Epithelial cell of prostate (primary cell): ENCODE measurements around the gene ST8SIA6.
A peak's percentile ranks its signal among the peaks of the same experiment; 100 is the strongest.

Experiments used
- DNase-seq: peaks from one replicate; pipeline ENCODE4 v3.0.0-alpha.2; 2011; ENCODE audit warnings: low read depth, low spot score
- H3K27ac ChIP-seq: fragments of 450-650 bp; 2 replicates; pipeline ENCODE4 v1.5.1; 2017; ENCODE audit warnings: mild to moderate bottlenecking

Gene ST8SIA6

GRCh38 chr10:17396004-17396403 is 58.4 kb downstream of the ST8SIA6 start:
- DNase-seq: no peak
- no peak overlapping the region for H3K27ac ChIP-seq

- no peak overlapping the region for H3K27ac ChIP-seq
- DNase-seq: no peak
These were observed 59.5 kb downstream of the ST8SIA6 start for GRCh38 chr10:17394854-17395253.

DNA sequence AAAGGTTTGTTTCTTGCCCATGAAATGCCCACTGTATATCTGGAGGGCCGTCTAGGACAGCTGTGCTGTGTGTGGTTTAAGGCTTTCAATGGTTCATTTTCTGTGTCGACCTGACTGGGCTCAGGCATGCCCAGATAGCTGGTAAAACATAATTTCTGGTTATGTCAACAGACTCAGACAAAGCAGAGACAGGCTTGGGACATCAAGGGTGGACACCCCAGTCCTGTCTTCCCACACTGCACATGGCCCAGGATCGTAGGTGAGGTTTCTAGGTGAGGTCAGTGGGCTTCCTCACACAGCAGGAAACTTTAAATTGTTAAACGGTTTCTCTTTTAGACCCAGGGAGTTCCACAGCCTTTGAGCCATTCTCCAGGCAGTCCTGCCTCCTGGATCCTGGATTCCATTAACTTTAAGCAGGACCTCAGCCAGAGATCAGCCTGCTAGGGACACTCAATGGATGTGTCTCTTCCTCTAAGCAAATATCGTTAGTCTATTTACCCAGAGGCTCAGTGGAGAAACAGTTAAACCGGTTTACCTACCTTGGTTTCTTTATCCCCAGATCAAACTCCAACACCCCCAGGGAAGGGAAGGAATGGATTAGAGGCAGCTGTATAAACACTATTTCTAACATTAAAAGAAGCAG is 66.4 kb downstream of the ST8SIA6 start:
- peak overlapping the region; percentile 53 for H3K27ac ChIP-seq
- peak; percentile 62 for DNase-seq

- H3K27ac ChIP-seq: no peak overlapping the region
- DNase-seq: no peak
These were observed 67.7 kb downstream of the ST8SIA6 start for GRCh38 chr10:17386616-17387075.

DNA sequence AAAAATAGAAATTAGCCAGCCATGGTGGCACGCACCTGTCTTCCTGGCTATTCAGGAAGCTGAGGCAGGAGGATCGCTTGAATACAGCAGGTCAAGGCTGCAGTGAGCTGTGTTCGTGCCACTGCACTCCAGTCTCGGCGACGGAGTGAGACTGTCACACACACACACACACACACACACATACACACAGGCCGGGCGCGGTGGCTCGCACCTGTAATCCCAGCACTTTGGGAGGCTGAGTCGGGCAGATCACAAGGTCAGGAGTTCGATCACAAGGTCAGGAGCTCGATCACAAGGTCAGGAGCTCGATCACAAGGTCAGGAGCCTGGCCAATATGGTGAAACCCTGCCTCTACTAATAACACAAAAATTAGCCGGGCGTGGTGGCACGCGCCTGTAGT is 68.4 kb downstream of the ST8SIA6 start:
- no peak overlapping the region for H3K27ac ChIP-seq
- no peak for DNase-seq

DNA sequence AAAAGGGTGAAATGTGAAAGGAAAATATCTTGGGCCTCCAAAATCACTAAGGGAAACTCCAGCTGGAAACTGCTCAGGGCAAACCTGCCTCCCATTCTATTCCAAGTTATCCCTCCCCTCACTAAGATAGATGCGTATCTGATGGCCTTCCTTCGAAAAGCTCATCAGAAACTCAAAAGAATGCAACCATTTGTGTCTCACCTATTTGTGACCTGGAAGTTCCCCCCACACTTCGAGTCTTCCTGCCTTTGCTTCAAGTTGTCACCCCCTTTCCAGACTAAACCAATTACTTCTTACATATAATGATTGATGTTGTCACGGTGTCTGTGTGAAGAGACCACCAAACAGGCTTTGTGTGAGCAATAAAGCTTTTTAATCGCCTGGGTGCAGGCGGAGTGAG is 69.3 kb downstream of the ST8SIA6 start:
- DNase-seq: no peak
- H3K27ac ChIP-seq: no peak overlapping the region

GRCh38 chr10:17383801-17384555 is 70.4 kb downstream of the ST8SIA6 start:
- no peak for DNase-seq

GRCh38 chr10:17381502-17382142 is 72.8 kb downstream of the ST8SIA6 start:
- H3K27ac ChIP-seq: no peak overlapping the region
- DNase-seq: no peak

More at GRCh38 chr10:17383801-17384555, 70.4 kb downstream of the ST8SIA6 start:
- H3K27ac ChIP-seq: no peak overlapping the region

DNA sequence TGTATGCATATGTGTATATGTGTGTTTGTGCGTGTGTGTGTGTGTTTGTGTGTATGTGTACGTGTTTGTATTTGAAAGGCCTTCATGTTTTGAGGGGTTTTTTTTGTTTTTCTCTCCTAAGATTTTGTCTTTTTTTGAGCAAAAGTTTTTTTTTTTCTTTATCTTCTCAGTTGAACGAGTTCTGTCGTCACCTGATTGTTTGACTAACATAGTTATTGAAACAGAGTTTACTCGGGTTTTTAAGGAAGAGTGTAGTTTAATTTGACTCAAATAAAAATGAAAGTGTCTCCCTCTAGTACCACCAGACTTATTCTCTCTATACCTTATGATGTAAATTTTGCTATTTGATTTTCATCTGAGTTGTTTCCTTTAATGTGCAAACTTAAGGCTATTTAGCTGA is 73.5 kb downstream of the ST8SIA6 start:
- DNase-seq: no peak
- no peak overlapping the region for H3K27ac ChIP-seq

- no peak for DNase-seq
- H3K27ac ChIP-seq: no peak overlapping the region
These were observed 74.4 kb downstream of the ST8SIA6 start for GRCh38 chr10:17380016-17380415.

DNA sequence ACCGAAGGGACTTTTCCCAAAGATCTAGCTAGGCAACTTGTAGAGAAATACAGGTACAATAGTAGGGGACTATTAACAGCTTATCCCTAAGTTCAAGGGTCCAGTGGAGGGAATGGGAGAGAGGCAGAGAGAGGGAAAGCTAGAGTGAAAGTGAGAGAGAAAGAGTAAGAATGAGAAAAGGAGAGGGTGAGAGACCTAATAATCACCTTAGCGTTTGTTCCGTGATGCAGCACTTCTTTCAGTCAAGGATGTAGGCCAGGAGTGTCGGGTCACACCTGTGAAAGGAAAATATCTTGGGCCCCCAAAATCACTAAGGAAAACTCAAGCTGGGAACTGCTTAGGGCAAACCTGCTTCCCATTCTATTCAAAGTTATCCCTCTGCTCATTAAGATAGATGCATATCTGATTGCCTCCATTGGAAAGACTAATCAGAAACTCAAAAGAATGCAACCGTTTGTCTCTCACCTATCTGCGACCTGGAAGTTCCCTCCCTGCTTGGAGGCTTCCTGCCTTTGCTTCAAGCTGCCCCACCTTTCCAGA is 75.2 kb downstream of the ST8SIA6 start:
- H3K27ac ChIP-seq: no peak overlapping the region
- DNase-seq: no peak

DNA sequence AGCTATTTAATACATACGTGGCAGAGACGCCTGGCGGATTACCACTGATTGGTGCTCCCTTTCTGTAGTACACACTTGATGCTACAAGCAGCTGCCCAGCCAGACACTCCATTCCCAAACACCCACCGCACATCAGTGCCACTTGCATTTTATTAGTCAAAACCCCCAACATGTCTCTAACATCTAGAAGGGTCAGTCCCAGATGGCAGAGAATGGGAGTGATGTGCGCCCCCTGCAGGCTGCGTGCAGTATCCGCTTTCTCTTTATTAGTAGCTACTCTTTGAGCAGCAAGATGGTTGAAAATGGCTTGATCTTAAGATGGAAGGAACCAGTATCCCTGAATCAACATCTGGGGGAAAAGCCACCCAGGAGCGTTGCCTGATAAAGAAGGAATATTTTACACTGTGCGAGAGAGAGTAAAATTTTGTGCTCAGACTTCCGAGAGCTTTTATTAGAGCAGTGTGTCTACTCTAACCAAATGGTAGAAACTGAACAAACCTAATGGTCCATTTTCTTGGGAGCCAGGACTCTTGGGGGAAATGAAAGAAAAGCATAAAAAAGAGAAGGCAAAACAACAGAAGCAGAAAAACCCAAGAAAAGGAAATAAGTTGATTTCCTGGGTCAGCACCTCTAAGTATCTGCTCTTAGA is 78.3 kb downstream of the ST8SIA6 start:
- H3K27ac ChIP-seq: no peak overlapping the region
- no peak for DNase-seq

DNA sequence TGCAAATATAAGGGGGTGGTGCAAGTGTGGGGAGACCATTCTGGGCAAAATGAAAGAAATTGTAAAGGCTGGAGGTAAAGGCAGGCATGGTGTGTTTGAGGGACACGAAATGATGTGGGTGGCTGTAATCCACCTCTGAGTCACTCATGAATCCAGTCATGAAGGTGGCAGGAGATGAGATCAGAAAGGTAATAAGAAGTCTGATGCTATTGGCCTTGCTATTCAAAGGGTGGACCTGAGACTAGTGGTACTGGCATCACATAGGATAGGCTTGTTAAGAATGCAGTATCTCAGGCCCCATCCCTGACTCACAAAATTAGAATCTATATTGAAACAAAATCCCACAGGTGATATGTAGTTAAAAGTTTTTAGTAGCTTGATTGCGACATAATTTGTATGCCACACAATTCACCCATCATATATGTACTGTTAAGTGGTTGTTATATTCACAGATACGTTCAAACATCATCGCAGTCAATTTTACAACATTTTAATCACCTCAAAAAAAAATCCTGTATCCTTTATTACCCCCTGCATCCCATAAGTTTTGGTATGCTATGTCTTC is 85.6 kb downstream of the ST8SIA6 start:
- peak overlapping the region; percentile 27 for H3K27ac ChIP-seq
- peak; percentile 88 for DNase-seq

GRCh38 chr10:17366705-17367104 is 87.7 kb downstream of the ST8SIA6 start:
- no peak overlapping the region for H3K27ac ChIP-seq
- no peak for DNase-seq

DNA sequence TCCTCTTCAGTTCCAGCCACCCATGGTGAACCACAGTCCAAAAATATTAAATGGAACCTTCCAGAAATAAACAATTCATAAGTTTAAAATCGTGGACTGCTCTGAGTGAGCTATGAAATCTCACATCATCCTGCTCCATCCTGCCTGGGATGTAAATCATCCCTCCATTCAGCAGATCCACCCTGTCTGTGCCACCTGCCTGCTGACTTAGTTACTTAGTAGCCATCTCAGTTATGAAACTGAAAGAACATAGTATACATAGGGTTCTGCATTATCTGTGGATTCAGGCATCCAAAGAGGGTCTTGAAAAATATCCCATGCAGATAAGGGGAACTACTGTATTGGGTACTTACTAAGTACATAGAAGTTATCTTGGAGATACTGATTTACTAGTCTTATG is 89.0 kb downstream of the ST8SIA6 start:
- DNase-seq: no peak
- no peak overlapping the region for H3K27ac ChIP-seq

DNA sequence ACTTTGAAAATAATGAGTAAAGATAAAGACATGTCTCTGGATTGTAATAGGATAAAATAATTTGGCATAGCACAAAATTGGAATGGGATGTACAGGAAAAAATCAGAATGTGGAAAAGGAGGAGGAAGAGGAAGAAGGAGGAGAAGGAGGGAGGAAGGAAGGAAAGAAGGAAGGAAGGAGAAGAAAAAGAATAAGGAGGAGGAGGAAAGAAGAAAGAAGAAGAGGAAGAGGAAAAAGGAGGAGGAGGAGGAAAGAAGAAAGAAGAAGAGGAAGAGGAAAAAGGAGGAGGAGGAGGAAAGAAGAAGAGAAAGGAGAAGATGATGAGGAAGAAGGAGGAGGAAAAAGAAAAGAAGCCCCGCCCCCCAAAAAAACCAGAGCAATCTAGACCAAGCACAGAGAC is 95.9 kb downstream of the ST8SIA6 start:
- DNase-seq: no peak
- H3K27ac ChIP-seq: no peak overlapping the region

GRCh38 chr10:17357781-17358180 is 96.6 kb downstream of the ST8SIA6 start:
- no peak for DNase-seq
- H3K27ac ChIP-seq: peak overlapping the region; percentile 6

DNA sequence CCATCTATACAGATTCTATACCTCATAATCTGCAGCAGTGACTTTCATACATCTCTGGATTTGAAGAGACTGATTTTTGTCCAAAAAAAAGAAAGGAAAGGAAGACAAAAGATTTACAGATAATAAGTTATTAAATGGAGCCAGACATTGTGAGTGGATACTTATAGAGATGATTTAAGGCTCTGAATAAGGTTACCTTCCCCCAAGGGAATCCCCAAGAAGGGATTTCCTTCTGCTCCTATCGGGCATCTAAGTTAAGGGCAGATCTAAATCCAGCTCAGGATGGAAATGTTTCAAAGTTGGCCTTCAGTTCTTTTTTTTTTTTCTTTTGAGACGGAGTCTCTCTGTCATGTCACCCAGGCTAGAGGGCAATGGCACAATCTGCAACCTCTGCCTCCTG is 97.6 kb downstream of the ST8SIA6 start:
- H3K27ac ChIP-seq: peak overlapping the region; percentile 6
- no peak for DNase-seq

DNA sequence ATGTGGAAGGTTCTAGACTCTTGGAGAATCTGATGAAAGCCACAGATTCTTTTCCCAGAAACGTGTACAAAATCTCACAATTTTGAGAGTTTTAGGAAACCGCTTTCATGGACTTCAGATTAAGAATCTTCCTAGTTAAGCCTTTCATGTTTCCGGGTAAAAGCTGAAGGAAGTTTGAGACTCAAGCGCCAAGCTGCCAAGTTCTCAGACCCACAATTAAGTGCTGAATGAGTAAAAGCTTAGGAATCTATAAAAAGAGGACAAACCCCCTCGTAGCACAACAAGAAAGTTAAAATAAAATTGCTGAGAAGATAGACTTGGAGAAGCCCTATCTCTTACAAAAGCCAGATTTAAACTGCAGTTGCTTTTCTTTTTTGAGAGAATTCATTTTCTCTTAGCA is 99.6 kb downstream of the ST8SIA6 start:
- DNase-seq: no peak
- H3K27ac ChIP-seq: peak overlapping the region; percentile 77

DNA sequence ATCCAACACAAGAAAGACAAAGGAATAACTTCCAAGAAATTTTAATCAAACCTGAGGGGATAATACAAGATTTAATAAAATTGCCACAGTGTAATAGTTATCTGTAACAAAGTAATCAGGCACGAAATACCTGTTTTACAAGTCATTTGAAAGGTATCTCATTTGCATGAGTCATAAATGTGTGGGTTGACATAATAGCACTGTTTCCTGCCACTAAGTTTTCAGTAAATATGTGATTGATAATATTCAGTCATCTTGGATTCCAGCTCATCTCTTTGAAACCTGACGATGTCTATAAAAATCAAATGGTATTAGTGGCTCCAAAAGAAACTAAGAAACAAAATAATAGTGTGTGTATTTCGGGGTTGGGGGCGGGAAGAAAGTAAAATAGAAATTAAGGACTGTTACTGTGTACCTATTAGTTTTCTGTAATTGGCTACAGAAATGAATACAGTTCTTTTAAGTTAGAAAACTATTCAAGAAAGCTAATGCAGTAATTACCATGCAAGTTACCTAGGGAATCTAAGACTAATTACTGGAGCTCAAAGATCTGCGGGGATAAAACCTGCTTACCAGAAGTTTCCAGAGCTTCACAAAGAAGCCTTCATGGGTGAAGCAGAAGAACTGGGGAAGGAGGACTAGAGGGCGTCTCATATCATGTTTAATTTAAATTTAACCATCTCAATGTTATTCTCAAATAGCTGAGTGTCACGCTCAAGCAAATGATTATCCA is 100.7 kb downstream of the ST8SIA6 start:
- H3K27ac ChIP-seq: peak overlapping the region; percentile 77
- DNase-seq: peak; percentile 57
